ENCODE data around the gene FAM163B.

The FAM163B gene

DNA sequence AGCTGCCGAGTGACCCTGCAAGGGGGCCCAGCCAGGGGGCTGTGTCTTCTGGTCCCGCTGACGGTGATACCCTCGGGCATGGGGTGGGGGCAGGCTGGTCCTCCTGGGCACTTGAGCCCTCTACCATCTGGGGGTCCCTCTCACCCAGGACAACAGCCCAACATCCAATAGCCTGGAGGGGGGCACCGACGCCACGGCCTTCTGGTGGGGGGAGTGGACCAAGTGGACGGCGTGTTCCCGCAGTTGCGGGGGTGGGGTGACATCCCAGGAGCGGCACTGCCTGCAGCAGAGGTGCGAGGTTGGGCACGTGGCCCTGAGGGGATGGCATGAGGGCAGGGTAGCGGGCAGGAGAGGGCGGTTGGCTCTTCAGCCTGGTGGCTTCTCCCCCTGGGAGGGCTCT lies 71.9 kb downstream of the FAM163B start:
- Mint-ChIP-seq H3K9me3 (ENCODE audit: low read depth) (no peaks in the 10 kb centered on the region), H3K36me3 (no peaks in the 10 kb centered on the region), H3K27ac (no peak overlapping the region), H3K4me3 (no peak overlapping the region), H3K4me1 (ENCODE audit: low read depth) (peaks cover 18% of the 10 kb centered on the region), H3K27me3 (no peaks in the 10 kb centered on the region)

DNA sequence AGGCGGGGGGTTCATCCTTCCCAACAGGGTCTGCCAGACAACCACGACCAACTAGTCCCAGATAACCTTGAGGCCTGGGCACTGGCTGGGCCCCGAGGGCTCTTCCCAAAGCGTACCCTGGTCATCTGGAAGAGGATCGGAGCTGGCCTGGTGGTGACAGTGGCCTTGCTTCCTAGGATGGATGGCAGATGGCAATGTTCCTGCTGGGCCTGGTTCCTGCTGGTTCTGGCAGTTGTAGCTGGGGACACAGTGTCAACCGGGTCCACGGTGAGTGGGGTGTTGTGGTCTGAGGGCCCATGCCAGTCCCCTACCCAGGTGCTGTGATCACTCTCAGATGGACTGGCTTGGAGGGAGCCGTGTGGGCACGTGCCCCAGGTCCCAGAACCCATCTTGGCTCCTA lies 72.7 kb downstream of the FAM163B start:
- Mint-ChIP-seq H3K4me1 (ENCODE audit: low read depth) (peaks cover 18% of the 10 kb centered on the region), H3K9me3 (ENCODE audit: low read depth) (no peaks in the 10 kb centered on the region), H3K27ac (no peak overlapping the region), H3K36me3 (no peaks in the 10 kb centered on the region), H3K27me3 (no peaks in the 10 kb centered on the region), H3K4me3 (no peak overlapping the region)

DNA sequence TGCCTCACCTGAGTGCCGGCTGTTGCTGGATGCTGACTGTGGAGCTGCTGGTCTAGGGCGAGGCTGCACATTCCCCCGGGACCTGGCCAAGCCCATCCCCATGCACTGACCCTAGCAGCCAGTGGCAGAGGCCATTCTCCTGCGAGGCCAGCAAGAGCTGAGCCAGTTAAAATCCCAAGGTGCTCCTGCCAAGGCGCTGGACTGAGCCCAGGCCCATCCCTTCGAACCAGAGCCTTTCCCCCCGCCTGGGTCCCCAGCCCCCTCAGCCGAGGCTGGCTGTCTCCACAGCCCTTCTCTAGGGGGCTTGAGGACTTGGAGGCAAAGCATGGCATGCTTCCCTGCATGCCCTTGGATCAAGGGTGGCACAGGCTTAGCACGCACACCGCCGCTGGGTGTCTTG lies 73.1 kb downstream of the FAM163B start:
- Mint-ChIP-seq H3K4me3 (no peak overlapping the region), H3K27ac (no peak overlapping the region), H3K4me1 (ENCODE audit: low read depth) (peaks cover 18% of the 10 kb centered on the region), H3K27me3 (no peaks in the 10 kb centered on the region), H3K9me3 (ENCODE audit: low read depth) (no peaks in the 10 kb centered on the region), H3K36me3 (no peaks in the 10 kb centered on the region)

DNA sequence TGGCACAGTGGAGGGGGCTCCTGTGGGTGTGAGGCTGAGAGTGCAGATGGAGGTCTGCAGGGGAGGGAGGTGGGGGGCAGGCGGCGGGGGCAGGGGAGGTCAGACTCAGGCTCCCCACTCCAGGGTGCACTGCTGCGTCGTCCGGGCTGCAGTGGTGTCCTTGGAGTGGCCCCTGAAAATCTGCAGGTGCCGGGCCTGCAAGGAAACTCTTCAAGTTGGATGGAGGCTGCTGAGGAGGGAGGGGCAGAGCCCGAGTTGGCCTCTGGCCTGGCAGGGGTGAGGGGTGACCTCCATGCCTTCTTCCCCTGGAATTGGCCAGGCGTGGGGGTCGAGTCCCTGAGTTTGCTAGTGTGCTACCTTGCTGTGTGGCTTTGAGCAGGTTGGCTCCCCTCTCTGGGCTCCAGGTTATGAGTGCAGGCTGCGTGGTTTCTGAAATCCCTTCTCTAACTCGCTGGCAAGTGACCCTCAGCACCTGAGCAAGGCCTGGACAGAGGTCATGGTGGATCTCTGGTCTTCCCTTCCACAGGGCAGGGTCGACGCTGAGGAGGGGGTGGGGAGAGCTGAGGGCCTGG lies 73.8 kb downstream of the FAM163B start:
- Mint-ChIP-seq H3K4me1 (ENCODE audit: low read depth) (peaks cover 18% of the 10 kb centered on the region), H3K4me3 (no peak overlapping the region), H3K9me3 (ENCODE audit: low read depth) (no peaks in the 10 kb centered on the region), H3K27me3 (no peaks in the 10 kb centered on the region), H3K27ac (no peak overlapping the region), H3K36me3 (no peaks in the 10 kb centered on the region)

DNA sequence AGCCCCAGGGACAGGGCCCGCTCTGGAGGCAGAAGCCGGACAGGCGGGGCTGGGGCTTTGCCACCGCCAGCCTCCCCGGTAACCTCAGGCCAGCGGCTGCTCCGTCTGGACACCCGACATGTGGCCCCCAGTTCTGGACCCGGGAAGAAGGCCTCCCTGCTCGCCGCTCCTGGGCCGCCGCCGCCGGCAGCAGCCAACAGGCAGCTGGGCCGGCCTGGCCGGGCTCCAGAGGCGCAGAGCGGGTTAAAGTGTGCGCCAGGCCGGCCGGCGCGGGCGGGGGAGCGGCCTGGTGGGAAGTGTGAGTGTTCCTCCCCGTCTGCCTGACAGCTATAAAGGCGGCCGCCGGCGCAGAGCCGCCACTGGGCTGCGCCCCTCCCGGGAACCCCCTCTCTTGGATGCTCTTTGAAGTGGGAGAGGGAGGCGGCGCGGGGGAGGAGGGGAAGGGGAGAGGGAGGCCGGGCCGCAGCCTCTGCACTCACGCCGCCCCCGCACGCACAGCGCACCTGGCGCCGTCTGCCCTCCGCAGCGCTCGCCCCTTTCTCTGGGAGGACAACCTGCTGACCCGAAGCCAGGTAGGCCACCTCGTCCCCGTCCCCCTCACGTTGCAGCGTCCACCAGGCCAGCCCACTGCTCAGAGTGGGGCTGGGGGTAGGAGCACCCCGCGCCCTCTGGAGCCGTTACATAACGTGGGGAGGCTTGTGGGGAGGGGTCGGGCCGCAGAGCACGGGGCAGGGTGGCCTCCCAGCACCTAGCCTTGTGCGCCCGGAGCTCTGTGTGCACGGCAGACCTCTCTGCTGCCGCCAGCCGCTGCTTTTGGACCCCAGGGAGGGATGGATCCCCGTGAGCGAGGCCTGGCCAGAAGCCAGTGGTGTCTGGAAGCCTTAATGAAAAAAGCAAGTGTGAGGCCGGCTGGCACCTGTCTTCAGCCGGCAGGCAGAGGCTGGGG lies 74.6 kb downstream of the FAM163B start, which contains the start of gene ADAMTSL2:
Gene ADAMTSL2, plus strand, starts transcription at position 359 of the 946 bp plus-strand sequence. CDS start 2,009 bp downstream, outside the sequence.
- peaks cover 18% of the 10 kb centered on the region for H3K4me1 Mint-ChIP-seq (ENCODE audit: low read depth)
- H3K4me3 Mint-ChIP-seq = peak within 1 kb of the TSS; percentile 59
- H3K36me3 Mint-ChIP-seq = no peaks in the 10 kb centered on the region
- no peaks in the 10 kb centered on the region for H3K27me3 Mint-ChIP-seq
- H3K27ac Mint-ChIP-seq = no peak within 1 kb of the TSS
- H3K9me3 Mint-ChIP-seq (ENCODE audit: low read depth) = no peaks in the 10 kb centered on the region

DNA sequence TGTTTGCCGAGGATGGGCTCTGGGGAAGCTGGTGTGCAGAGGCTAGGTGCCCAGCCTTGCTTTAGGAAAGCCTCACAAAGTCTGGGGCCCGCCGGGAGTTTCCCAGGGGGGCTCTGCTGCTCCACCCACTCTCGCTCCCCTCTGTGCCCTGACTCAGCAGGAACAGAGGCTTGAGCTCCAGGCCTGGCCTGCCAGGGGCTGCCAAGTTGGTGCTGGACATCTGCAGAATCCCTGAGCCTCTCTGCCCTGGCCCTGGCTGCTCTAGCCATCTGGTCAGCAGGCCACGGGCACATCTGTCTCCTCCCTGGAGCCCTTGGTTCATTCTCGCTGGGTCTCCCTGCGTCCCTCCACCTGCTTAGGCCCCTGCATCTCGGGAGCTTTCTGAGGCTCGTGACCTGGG lies 75.3 kb downstream of the FAM163B start:
- Mint-ChIP-seq H3K4me3 (peak overlapping the region; percentile 59), H3K27ac (no peak overlapping the region), H3K9me3 (ENCODE audit: low read depth) (no peaks in the 10 kb centered on the region), H3K4me1 (ENCODE audit: low read depth) (peaks cover 14% of the 10 kb centered on the region), H3K27me3 (no peaks in the 10 kb centered on the region), H3K36me3 (no peaks in the 10 kb centered on the region)

DNA sequence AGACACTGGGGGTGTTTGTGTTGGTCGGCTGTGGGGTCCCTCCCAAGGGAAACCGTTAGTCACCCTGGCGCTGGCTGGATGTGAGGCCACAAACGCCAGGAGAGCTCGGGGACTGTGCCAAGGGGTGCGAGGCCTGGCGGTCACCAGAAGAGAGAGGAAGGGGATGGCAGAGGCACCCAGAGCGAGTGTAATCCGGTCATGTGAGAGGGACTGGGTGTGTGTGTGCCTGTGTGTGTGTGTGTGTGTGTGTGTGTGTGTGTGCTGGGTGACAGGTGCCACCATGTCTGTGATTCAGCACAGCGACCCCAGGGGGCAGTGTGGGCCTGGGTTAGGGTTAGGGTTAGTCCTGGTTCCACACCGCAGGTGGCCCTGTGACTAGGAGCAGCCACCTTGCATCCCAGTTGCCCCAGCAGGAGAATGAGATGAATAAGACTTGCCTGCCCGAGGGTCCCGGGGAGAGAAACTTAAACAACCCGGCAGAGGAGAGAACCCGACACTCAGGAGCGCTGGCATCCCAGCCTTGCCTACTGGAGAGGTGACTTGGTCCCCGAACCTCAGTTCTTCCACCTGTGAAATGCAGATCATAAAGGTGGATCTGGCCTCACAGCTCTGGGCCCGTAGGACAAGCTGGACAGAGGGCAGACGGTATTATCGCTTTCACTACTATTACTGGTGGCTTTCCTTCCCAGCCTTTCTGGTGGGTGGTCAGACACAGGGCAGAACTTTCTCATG lies 76.1 kb downstream of the FAM163B start:
- Mint-ChIP-seq H3K27ac (no peak overlapping the region), H3K27me3 (no peaks in the 10 kb centered on the region)

DNA sequence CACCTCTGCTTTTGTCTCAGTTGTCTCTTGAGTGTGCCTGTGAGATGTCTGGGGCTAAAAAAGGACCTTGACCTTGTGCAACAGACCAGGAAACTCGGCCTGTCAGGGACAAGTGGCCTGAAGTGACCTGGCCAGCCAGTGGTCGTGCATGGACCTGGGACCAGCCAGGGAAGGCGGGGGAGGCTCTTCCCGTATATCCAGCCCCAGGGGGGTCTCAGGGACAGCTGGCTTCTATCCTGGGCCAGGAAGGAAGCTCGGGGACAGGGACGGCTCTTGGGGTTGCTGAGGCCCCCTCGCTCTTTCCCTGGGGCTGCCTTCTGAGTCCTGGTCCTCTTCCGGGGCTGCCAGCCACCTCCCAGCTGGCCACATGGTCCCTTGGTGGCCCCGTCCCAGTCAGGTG lies 77.9 kb downstream of the FAM163B start:
- H3K9me3 Mint-ChIP-seq (ENCODE audit: low read depth) = no peaks in the 10 kb centered on the region
- peaks cover 18% of the 10 kb centered on the region for H3K4me1 Mint-ChIP-seq (ENCODE audit: low read depth)
- H3K27ac Mint-ChIP-seq = no peak overlapping the region
- H3K4me3 Mint-ChIP-seq = no peak overlapping the region
- H3K36me3 Mint-ChIP-seq = no peaks in the 10 kb centered on the region
- no peaks in the 10 kb centered on the region for H3K27me3 Mint-ChIP-seq

More for the DNA sequence above, 76.1 kb downstream of the FAM163B start:
- Mint-ChIP-seq H3K36me3 (no peaks in the 10 kb centered on the region), H3K4me3 (peak overlapping the region; percentile 58), H3K4me1 (ENCODE audit: low read depth) (peaks cover 14% of the 10 kb centered on the region), H3K9me3 (ENCODE audit: low read depth) (no peaks in the 10 kb centered on the region)

DNA sequence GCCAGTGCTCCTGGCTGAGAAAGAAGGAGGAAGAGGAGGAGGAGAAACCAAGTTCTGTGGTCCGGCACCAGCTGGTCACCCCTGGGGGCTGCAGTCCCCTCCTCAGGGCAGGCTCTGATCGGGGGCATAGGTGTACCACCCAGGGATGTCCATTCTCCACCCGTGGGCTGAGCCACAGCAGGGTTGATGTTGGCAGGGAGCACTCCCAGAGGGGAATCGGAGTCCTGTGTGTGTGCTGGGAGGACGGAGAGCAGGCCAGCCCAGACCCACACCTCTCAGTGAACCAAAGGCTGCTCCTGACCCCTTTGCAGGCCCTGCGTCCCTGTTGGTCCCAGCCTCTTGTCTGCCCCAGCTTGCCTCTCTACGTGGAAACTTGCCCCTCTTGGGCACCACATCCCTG lies 79.3 kb downstream of the FAM163B start:
- H3K9me3 Mint-ChIP-seq (ENCODE audit: low read depth) = no peaks in the 10 kb centered on the region
- H3K4me1 Mint-ChIP-seq (ENCODE audit: low read depth) = peaks cover 19% of the 10 kb centered on the region
- H3K27ac Mint-ChIP-seq = no peak overlapping the region
- no peaks in the 10 kb centered on the region for H3K27me3 Mint-ChIP-seq
- H3K4me3 Mint-ChIP-seq = no peak overlapping the region
- H3K36me3 Mint-ChIP-seq = no peaks in the 10 kb centered on the region

DNA sequence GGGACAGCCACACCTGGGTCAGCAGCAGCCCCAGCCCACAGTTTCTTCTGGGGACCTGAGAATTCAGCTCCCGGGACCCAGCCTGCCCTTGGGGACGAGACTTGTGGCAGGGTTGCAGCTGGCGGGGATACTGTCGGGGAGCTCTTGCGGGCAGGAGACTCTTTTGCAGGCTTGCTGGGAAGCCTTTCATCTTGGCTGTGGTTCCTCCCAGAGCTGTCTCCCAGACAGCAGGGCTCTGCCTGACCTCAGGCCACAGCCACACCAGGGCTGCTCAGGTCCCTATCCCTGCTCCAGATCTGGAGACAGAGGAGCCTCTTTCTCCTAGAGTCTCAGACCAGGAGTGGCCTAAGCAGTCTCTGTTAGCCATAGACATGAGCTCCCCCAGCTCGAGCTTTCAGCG lies 79.7 kb downstream of the FAM163B start:
- peaks cover 19% of the 10 kb centered on the region for H3K4me1 Mint-ChIP-seq (ENCODE audit: low read depth)
- H3K36me3 Mint-ChIP-seq = no peaks in the 10 kb centered on the region
- H3K4me3 Mint-ChIP-seq = no peak overlapping the region
- no peak overlapping the region for H3K27ac Mint-ChIP-seq
- H3K9me3 Mint-ChIP-seq (ENCODE audit: low read depth) = no peaks in the 10 kb centered on the region
- no peaks in the 10 kb centered on the region for H3K27me3 Mint-ChIP-seq

DNA sequence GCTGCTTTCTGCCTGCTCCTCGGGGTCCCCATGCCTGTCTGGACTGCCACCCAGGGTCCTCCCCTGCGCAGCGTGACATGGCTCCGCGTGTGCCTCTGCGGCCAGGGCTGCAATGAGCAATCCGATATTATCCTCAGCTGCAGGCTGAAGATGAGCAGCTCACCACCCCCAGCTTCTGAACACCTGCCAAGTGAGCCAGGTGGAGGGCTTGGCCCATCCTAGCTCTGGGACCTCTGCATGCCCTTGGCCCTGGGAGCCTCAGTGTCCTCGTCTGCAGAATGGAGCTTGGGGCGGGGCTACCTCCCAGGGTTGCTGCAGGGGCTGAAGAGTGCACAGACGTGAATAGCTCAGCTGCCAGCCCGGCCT lies 80.3 kb downstream of the FAM163B start:
- Mint-ChIP-seq H3K27ac (no peak overlapping the region), H3K27me3 (no peaks in the 10 kb centered on the region), H3K4me1 (ENCODE audit: low read depth) (peaks cover 16% of the 10 kb centered on the region), H3K36me3 (no peaks in the 10 kb centered on the region), H3K4me3 (no peak overlapping the region), H3K9me3 (ENCODE audit: low read depth) (no peaks in the 10 kb centered on the region)

DNA sequence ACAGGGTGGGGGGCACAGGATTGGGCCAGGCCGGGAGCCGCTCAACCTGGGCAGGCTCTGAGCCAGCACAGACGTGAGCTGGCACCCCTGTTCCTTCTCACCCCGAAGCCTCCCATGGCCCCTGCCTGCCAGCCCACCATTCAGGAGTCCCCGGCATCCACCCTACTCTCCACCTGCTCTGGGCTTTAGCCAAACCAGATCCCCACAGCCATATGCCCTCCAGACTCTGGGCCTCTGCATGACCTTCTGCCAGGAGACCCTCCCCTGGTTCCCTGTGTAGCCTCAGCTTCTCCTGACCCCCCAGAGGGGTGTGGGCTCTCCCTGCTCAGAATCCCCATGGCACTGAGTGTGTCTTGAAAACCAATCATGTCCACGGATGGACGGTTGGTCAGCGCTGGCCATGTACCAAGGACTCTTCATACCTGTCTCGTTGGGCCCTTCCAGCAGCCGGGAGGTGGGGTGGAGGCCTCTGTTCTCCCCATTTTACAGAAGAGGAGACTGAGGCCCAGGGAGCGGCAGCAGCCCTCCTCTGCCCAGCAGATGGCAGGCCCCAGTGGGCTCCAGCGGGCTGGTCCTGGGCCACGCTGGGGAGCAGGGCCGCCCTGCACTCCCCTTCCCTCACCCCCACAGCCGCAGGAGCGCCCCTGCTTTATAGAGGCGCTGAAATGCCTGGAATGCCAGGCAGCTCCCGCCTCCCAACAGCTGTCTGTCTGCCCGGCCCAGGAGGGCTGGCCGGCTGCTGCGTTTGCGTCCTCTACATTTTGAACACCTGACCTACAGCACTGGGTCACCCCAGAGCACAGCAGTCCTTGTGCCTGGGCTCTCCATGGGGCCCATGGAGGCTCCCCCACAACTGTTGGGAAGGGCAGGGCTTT lies 81.0 kb downstream of the FAM163B start:
- Mint-ChIP-seq H3K9me3 (ENCODE audit: low read depth) (no peaks in the 10 kb centered on the region), H3K4me1 (ENCODE audit: low read depth) (peaks cover 11% of the 10 kb centered on the region), H3K27ac (no peak overlapping the region), H3K4me3 (no peak overlapping the region), H3K27me3 (no peaks in the 10 kb centered on the region), H3K36me3 (no peaks in the 10 kb centered on the region)

DNA sequence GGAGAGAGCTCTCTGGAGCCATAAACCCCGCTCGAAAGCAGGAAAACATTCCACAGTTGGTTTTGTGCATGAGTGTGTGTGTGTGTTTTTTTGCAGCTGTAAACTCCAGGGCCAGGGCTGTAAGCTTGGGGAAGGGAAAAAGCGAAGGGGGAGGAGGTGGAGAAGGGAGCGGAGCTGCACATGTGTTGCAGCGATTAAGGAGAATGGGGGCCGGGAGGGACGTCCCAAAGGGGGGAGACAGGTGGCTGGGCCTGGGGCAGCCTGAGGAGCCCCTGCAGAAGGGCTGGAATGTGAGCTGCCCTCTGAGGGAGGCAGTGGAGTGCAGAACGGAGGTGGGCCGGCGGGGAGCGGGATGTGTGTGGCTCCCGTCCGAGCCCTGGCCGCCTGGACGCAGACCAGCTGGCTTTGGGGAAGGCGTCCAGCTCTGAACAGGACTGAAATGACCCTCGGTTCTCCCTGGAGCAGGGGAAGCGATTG lies 81.7 kb downstream of the FAM163B start:
- no peak overlapping the region for H3K27ac Mint-ChIP-seq
- no peak overlapping the region for H3K4me3 Mint-ChIP-seq
- peaks cover 5% of the 10 kb centered on the region for H3K4me1 Mint-ChIP-seq (ENCODE audit: low read depth)
- H3K9me3 Mint-ChIP-seq (ENCODE audit: low read depth) = no peaks in the 10 kb centered on the region
- no peaks in the 10 kb centered on the region for H3K36me3 Mint-ChIP-seq
- no peaks in the 10 kb centered on the region for H3K27me3 Mint-ChIP-seq
